ENCODE results near the gene NPY5R.

The NPY5R gene

DNA sequence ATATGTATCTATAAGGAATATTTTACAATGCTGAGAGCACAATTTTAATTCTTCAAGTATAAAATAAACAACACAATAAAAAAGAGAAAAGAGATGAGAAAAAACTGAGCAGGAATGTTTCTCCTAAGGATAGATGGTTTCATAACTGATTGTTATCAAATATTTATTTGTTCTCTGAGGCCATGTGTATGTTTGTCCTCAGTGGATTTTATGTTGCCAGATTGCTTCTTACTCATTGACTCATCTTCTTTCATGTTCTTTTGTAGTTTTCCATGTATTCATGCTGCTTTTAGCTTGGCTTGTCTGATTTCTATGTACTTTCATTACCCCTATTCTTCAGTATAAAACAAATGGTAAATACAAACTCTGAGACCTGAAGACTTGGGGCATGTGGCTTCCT is 41.2 kb downstream of the NPY5R start:
- no peak for DNase-seq (ENCODE audit: low read depth in 2 of 2)

DNA sequence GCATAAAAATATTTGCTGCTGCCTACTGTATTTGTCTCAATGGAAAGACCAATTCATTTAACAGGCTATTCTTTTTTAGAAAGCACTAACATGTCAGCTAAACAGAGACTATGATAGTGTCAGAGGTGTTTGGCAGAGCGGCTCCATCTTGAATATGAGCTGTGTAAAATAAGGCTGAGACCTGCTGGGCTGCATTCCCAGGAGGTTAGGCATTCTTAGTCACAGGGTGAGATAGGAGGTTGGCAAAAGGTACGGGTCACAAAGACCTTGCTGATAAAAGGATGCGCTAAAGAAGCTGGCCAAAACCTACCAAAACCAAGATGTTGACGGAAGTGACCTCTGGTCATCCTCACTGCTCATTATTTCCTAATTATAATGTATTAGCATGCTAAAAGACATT is 41.8 kb downstream of the NPY5R start:
- no peak for DNase-seq (ENCODE audit: low read depth in 2 of 2)

DNA sequence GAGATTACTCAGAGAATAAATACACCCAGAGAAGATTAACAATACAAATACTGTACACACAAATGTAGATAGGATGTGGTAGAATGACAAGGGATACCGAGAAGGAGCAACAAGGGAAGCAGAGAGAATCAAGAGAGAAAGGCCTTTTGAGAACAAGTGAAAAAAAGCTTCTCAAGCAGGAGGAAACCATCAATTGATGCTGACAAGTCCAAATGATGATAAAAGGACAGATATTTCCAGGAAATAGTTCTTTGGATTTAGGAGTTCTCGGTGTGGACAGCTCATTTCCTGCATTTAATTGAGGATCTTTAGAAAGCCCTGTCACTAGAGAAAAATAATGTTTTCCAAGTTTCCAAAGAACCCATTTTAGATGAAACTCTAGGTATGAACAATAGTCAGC is 48.1 kb downstream of the NPY5R start:
- DNase-seq (ENCODE audit: low read depth in 2 of 2), result no peak

DNA sequence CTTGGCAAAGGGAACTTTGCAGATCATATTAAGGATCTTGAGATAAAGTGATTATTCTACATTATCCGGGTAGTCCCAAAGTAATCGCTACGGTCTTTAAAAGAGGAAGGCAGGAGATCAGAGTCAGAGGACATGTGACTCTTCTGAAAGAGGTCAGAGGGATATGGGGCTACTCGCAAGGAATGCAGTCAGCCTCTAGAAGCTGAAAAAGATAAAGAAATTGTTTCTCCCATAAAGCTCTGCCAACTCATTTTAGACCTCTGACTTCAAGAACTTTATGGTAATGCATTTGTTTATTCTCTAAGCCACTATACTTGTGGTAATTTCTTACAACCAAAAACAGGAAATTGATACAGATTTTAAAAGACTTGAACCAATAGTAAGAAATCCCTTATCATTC is 48.6 kb downstream of the NPY5R start:
- DNase-seq (ENCODE audit: low read depth in 2 of 2), result no peak

DNA sequence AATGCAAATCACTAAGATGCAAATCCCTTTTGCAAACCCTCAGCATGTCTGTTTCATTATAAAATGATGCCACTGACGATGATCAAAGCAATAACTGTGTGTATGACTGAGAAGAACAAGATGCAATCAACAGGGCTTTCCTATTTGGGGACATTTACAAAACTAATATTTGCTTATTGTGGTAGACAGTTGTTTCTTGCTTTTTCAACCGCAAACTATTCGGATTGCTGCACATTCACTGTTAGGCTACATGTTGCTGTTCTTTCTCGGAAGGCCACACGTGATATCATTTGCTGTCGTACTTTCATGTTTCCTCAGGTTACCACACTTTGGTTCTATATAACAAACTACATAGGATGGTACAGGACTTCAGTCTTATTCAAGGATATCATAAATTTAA is 49.8 kb downstream of the NPY5R start:
- no peak for DNase-seq (ENCODE audit: low read depth in 2 of 2)

DNA sequence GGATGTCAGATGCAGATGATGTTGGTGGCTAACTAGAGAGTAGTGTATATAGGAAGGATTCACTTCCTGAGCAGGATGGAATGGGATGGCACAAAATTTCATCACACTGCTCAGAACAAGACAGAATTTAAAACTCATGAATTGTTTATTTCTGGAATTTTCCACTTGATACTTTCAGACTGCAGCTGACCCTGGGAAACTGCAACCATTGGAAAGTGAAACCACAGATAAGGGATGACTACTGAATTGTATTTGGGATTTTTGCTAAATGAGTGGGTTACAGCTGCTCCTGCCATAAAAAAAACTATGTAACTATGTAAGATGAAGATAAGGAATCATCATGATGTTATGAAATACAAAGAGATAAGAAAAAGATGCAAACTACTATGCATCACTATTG is 51.4 kb downstream of the NPY5R start:
- DNase-seq (ENCODE audit: low read depth in 2 of 2), result no peak

DNA sequence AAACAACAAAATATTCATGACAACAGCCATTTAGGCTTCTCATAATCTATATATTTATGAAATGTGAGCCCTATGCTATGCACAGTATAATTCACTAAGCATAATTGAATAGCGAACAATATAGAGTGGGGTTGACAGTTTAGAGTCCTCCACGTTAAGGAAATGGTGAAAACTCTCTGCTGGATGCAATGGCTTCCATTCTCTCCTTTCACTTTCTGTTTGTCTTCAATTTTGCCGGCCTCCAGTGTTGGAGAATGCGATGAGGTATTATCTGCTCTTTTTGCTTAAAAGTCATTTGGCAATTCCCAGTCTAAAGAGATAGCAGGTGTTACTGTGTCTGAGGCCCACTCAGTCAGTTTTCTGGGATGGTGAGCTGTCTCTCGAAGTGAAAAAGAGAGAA is 52.1 kb downstream of the NPY5R start:
- no peak for DNase-seq (ENCODE audit: low read depth in 2 of 2)

DNA sequence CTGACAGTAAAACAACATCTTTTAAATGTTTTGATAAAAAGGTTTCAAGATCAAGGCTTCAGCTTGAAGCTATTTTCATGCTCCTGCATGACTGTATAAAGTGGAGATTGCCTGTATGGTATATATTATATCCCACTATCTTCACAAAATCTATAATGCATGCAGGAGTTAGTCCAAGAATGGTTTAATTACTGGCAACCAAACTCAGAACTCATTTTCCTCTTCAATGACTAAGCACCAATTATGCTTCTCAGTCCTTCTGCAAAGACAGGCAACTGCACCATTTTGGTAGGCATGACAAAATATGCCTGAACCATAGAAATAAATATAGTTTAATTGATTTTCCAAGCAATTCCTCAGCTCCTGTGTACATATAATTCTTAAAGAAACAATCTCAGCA is 54.5 kb downstream of the NPY5R start:
- no peak for DNase-seq (ENCODE audit: low read depth in 2 of 2)

DNA sequence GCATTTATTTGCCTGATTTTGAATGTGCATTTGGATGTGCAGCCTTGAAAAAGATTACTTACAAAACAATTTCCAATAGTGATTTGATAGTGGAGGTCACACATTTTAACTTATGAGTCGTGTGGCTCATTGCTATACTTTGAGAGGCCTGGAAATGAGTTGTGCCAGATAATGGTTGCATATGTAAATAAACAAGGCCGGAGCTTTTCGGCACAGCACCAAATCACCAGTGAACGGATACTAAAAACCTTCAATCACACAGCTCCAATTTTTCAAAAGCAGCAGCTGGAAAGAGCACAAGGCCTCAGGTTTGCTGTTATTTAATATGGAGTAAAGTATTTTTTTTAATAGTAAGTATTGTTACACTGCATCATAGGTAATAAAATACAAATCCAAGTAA is 57.2 kb downstream of the NPY5R start:
- DNase-seq (ENCODE audit: low read depth in 2 of 2), result no peak
